NCI-H446 (cell line): Measurements from ENCODE around the gene PLEKHM3.
"Not testable (repeated sequence)": the region's sequence is repeated elsewhere in the genome, so short reads cannot be mapped to it uniquely, and the experiment has no call there.

Source experiments
- DNase-seq, 2 experiments: peaks; one replicate each; lab custom pipeline; 2025; lab: John Stamatoyannopoulos, UW

The PLEKHM3 gene

DNA sequence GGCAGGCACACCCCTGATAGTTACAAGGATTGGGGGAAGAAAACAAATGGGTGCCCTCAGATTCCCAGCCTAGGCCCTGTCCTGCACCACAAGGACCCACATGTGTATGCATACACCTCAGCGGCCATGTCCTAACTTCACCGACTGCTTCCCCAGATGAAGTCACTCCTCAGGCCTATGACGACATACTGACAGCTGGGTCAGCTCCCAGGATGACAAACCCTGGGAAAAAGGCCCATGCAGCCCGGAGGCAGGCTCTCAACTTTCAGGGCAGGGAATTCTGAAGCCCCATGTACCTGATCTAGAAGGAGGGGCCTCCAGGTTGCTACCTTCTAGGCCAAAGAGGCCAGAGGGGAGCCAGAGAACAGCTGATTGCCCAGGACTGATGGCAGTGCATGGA lies 11.0 kb upstream of the PLEKHM3 start:
- no peak for DNase-seq

DNA sequence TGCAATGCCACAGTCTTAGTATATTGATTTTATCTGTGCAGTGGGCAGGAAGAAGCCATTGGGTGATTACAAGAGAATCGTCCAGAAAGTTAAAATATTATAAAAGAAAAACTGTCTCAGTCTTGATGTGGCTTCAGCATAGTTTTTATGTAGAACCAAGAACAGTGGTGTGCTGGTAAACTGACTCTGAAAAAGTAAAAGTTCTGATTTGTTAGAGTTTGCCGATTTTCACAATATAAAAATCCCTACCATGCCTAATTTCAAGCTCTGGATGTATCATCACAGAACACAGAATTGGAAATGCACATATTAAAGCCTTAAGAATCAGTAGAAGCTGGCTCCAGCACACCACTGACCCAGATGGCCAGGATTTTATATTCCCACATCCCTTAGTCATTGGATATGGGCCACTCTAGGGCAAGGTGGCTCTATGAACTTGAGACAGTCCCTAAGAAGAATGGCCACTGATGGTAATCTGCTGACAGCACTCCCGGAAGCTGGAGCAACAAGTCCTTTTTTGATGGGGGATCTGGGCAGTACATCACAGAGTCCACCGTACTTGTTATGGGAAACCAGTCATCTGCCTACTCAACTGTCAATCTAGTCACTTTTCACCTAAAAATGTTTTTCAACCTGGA lies 9.3 kb upstream of the PLEKHM3 start:
- no peak for DNase-seq

DNA sequence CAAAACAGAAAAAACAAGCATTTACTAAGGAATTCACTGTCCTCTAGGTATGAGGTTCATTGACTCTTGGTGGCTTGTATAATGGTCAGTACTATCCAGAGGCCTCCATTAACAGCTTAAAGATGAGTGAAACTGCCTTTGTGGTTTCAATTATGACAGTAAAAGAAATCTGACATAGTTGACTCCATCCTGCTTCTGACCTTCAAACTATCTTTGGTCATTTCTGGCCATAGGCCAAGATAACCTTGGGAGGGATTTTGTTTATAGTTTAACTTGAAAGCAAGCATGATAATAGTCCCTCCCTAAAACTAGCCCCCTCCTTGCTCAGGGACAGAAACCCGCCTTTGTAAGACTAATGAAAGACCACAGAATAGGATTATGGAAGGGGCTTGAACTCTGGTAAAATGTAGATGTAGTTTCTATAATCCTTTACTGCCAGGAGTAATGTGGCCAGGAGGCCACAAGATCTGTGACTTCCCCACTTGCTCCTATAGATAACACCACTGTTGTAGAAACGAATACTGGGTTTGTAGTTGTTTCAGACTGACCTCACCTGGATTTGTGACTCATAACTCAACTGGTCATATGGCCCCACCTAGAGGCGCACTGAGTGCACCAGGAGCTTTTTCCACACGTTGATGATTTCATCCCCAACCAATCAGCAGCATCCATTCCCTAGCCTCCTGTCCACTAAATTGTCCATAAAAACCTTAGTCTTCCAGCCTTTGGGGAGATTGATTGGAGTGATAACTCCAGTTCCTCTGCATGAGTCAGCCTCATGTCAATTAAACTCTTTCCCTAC lies 8.6 kb upstream of the PLEKHM3 start:
- DNase-seq = no peak

DNA sequence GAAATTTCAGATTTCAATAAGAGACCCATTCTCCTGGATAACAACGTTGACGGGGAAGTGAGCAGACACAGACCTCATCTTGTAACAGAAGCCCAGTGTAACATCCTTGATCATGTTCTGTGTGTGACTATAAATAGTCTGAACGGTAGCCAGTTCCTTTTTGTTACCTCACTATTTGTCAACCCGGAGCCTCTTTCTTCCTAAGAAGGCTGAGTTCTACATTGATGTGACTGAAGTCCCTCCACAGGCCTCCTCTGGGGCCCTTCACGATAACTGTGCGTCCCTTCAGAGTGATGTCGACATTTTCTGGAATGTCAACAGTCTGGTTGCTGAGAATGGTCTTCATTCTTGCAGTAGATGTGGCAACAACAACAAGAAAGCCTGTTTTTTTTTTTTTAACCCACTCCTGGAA lies 6.3 kb upstream of the PLEKHM3 start:
- no peak for DNase-seq

DNA sequence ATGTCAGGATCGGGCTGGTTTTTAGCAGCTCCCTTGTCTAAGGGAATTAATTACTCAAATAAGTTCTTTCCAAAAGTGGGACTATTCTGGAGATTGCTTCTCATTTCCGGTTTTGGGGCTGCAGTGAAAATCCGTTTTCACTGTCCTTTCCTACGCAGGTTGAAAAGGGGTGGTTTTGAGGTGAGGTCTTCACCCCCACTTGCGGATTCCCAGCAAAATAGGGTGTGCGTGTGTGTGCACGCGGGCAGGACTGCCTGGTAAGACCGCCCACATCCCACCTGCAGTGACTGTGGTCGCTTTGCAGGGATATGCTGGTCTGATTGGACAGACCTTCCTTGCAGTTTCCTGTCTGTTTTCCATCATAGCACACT lies 472 bp upstream of the PLEKHM3 start:
- DNase-seq = no peak

DNA sequence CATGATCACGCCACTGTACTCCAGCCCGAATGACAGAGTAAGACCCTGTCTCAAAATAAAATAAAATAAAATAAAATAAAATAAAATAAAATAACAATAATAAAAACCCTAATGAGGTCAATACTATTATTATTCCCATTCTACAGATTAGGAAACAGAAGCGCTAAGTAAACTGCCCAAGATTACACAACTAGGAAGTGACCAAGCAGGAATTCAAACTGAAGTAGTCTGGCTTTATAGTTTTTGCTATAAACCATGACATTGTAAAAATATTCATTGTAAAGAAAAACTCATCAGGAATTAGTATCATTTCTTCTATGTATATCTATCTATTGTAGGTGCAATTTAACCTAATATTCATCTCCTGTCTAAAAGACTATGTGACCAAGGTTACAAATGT lies 1.2 kb downstream of the PLEKHM3 start:
- DNase-seq = no peak

DNA sequence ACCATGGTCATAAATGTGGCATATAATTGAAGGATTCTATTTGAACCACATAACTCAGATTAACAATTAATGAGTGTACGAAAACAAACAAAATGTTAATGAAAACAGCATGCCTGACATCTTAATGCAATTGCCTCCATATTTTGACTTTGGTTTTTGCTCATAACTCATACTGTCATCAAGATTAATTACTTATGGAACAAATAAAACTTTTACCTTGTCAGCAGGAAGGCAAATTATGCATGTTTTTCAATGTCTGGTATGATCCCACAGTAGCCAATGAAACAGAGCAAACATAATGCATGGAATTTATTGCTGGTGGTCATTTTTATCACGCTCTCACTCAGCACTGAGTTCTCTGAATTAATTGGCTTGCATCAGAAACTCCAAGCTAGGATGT lies 5.1 kb downstream of the PLEKHM3 start:
- no peak for DNase-seq

DNA sequence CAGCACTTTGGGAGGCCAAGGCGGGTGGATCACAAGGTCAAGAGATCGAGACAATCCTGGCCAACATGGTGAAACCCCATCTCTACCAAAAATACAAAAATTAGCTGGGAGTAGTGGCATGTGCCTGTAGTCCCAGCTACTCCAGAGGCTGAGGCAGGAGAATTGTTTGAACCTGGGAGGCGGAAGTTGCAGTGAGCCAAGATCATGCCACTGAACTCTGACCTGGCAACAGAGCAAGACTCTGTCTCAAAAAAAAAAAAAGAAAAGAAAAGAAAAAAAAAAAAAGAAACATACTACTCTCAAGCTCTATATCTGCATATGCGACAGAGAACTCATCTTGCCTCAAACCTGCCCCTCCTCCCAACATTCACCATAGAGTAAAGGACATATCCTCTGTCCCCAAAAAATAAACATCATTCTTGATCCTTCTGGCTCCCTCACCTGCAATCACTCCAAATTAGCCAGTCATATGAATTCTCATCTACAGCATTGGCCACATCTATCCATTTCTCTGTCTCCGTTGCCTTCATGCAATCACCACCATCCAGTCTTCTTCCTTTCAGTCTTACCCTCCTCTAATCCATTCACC lies 7.1 kb downstream of the PLEKHM3 start:
- not testable (repeated sequence) for DNase-seq

DNA sequence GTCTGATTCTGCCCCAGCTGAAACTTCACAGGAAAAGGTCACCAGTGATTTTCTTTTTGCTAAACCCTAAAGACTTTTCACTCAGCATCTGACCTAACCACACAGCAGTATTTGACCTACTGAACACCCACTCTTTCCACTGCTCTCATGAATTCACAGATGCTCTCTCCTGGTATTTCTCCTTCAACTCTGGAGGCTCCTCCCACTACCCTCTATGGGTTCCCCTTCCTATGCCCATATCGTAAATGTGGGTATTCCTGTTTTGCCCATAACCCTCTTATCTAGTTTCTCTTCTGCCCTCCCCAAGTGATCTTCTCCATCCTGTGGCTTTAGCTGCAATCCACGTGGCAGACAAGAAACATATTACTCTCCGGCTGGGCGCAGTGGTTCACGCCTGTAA lies 7.6 kb downstream of the PLEKHM3 start:
- no peak for DNase-seq

DNA sequence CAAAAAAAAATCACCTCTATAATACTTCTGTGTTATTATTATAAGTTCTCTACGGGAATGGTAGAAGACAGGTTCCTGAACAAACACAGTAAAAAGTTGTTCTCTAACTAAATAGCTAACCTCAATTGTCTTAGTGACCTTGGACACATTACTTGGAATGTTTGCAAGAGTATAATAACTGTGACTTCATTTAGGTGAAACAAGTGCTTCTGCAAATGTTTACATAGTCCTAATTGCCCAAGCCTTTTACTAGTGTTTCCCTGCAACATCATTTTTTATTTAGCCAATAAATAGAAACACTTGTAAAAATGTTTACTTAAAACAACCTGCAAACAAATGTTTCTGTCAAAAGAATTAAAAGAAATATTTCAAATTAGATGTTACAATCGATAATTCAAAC lies 9.9 kb downstream of the PLEKHM3 start:
- DNase-seq = no peak

DNA sequence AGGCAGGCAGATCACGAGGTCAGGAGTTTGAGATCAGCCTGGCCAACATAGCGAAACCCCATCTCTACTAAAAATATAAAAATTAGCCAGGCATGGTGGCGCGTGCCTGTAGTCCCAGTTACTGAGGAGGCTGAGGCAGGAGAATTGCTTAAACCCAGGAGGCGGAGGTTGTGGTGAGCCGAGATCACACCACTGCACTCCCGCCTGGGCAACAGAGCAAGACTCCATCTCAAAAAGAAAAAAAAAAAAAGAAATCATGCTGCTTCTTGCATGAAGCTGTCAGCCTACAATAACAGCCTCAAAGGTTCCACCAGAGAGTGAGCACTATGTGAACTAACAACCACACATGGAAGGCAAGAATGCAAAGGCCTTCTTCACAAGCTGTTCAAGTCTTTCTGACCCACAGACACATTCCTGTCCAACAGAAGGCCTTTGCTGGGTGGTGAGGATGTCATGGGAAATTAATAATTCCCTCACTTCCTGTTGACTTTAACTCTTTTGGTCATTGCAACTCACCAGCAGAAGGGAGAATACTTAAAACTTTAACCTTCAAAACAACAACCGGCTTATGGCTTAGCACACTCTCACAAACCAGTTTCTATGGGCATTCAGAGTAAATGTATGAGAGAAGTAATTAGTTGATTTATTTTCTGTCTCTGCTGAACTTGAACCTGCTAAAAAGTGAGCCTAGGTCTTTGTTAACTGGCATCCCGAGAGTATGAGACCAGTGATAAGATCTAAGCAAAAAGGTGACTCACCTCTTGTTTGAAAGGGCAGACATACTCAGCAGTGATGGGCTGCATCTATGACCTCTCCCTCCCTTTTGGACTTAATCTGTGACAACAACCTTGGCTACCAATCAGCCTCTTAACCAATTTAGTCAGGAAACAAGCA lies 11.8 kb downstream of the PLEKHM3 start:
- DNase-seq = no peak

DNA sequence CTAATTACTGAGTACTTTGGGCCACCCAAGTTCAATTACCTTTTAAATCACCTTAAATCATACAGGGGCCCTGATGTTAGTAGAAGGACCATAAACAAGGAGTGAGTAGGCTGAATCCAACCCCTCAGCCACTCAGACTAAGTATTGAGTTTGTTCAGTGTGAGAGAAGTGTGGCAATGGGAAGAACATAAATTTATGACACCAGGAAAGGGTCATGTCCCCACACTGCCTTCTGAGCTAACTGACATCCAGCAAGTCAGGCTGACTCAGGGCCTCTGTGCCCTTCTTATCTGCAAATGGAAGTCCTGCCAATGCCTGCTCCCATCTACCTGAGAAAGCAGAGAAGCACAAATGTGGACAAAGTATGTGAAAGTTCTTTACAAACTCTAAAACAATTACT lies 12.9 kb downstream of the PLEKHM3 start:
- DNase-seq = no peak

DNA sequence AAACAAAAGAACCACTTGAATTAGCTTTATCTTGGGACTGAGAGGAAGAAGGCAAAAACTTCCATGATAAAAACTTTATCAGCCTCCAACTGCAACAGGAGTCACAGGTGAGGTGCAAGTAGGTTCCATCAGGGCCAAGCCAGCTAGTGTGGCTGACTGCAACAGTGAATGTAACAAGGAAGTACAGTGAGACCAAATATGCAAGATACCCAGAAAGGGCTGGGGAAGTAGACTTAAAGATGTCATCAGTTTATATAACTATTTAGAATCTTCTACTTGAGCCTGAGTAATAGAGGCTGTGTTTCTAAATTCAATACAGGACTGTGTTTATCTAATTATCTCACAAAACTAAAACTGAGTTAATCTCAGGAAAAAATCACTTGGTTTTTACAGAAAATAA lies 14.8 kb downstream of the PLEKHM3 start:
- no peak for DNase-seq

DNA sequence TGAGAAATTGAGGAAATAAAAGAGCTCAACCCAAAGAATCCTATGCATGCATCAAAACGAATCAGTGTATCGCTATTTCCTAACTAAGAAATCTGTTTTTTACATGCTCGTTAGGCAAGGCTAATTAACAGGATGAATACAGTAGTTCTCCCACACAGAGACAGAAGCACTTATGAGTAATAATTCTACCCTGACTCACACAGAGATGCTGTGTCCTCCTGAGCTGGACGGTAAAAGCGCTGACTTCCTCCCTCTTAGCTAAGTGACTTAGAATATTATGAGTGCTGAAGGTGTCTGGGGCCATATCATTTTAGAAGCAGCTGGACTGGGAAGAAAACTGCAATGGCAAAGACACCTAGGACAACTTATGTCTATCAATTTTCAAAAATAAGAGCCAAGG lies 18.5 kb downstream of the PLEKHM3 start:
- DNase-seq = no peak

DNA sequence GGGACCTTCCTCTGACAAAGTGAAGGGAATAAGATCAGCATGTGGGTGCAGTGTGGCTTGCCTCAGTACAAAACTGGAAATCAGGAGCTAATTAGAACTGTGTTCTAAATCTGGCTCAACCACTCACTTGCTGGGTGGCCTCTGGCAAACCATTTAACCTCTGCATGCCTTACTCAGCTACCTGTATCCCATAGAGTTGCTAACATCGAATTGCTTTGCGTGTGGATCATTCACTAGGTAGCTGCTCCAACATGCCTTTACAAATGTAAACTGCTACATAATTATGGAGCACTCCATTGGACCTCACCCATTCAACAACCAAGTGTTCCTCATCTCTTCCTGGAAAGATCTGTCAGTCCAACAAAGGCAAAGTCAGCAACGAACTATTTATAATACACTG lies 19.0 kb downstream of the PLEKHM3 start:
- no peak for DNase-seq

DNA sequence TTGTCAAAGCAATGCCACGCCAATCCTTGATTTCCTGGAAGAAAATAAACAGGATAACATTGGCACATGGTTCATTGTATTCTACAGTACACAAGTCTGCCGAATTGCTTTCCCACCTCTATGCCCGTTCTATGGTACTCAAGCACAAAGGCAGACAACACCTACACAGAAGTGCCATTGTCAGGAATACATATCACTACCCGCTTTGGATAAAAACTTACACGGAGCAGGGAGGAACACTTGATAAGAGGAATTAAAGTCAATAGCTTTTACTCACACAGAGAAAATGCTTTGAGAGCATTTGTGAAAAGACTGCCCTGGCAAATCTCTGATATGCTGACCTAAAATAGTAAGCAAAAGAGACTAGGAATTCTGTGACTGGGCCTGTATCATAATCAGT lies 23.4 kb downstream of the PLEKHM3 start:
- DNase-seq = no peak

DNA sequence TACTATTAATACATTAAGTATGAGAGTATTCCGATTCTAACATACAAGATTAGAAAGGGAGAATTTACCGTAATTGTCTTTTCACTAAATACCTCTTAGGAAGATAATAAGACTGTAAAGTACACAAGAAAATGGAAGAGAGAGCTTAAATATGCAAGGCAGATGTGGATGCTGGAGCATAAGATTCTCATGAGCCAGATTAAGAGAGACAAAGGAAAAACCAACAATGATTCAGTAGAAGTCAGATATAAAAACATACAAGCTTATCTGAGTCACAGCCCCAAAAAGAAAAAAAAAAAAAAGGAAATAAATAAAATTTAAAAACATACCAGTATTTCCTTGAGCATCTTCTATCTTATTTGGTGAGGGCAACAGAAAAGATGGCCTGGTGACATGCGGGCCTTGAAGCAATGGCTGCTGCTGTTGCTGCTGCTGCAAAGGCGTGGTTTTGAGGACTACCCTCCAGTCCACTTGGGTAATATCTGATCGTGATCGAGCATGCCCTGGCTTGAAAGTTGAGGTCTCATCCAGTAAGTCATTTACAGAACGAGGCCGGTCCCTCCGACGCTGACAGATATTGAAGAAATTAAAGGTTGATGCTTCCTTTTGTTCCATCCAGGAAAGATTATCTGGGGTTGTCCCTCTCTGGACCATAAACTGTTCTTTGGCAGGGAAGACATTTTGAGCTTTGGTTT lies 24.5 kb downstream of the PLEKHM3 start:
- no peak for DNase-seq

DNA sequence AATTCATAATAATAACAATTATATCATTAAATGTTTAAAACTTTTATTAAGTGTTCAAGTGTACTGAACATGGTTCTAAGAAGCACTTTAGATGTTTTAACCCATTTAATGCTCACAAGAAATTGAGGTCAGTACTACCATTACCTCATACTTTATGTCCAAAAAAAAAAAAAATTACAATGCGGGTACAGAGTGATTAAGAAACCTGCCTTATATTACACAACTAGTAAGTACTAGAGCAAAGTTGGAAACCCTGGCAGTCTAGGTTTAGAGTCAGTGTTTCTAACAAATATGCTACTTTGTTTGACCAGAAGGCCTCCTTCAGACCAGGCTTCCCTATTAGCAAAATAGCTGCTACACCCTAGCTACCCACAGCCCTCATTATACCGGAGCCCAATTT lies 28.5 kb downstream of the PLEKHM3 start:
- DNase-seq = no peak

DNA sequence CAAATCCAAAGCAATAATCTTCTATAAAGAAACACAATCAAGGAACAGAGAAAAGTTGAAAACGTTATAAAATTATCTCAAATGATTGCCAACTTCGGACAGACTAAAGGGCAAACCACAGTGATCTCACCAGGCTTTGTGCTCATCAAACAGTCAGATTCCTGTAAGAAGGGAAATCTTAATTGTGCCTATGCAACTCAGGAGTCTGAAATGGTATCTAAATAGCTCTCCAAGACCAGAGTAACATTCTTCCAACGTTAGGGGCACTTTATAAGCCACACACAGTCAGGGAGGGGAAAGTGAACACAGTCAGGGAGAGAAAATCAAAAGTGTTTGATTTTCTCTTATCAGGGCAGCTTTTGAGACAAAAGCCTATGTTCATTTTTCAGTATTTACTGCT lies 29.4 kb downstream of the PLEKHM3 start:
- DNase-seq = no peak

DNA sequence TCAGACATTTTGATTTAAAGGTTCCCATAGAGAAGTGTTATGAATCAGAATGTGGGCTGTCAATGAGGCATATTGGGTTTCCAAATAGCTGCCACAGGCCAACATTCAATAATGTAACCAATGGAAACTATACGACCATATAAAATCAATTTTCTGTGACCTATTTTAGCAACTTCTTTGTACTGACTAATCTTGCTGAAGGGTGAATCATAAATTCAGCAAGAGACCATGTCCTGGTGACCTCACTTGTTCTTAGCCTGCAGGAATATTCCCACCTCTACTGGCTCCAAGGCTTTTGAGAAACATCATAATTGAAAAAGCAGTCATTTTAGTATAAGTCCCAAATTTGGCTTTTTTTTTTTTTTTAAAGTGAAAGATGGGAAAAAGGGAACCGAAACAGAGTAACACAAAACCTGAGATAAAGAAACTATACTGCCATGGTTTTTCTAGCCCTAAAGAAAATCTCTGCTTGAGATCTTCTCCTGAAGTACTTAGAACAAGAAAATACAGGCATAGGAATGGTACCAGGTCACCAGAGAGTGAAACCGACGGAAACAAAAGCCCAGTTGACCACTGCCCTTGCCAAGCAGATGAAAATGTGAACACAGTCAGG lies 32.1 kb downstream of the PLEKHM3 start:
- DNase-seq = no peak

DNA sequence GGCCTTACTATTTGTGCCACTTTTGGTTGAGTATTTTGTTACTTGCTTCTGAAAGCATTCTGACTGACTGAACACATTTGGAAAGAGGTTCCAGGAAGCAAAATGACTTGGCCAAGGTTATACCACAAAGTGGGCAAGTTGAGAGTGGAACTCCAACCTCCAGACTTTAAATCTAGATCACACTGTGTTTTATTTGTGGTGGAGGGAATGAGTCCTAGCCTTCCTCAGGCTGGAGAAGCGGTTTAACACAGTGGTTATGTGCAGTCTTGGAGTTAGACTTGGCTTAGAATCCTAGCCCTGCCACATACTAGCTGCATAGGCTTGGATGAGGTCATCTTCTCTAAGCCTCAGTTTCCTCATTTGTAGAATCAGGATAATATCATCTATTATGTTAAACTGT lies 33.4 kb downstream of the PLEKHM3 start:
- DNase-seq = no peak

DNA sequence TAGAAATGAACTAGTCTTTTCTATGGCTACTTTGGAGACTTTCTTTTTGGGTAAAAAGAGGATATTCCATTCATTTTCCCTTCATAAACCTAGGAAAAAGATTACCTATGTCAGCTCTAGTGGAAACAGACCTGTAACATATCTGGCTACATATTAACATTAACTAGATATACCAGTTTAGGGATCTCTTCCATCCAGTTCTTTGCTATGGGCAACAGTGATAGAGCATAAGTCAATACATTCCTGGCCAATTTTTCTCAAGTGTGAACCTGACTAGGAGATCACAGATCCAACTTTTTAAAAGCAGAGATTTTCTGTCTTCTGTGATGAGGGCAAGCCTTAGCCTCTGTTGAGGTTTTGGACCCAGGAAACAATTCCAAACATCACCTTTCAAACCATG lies 34.5 kb downstream of the PLEKHM3 start:
- DNase-seq = no peak
